Measurements from ENCODE around the gene STX4.

STX4 gene

DNA sequence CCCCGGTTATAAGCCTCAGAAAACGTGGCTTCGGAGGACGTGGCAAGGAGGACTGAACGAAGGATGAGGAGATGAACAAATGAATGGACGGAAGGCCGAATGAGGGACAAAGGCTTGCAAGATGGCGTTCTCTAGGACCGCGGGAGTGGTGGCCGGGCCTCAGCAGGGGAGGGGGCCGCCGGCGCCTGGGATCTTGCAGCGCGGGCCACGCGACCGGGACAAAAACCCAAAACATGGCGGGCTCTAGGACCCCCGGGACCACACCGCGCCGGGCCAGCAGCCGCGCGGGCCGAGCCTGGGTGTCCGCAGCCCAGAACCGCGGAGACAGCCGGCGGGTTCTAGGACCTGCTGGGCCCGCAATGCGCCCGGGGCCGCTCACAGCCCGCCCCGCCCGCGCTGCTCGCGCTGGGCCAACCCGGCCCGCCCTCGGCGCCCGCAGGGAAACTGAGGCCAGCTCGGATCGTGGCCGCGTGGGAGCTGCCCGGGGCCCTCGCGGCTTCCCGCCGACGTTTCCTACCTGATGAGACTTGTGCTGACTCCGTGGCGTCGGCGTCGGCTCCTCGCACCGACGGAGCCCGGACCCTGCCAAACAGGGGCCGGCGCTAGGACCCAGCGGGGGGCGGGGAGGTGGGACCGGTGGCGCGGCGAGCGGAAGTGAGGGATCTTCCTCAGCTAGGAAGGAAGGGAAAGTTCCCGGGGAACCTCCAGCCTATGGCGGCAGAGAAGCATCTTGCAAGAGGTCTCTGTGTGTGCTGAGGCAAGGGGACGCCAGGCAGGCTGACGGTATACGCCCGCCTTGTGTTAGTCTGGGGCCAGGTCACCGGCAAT lies 40.0 kb downstream of the STX4 start:
- peak; percentile 82 for DNase-seq

DNA sequence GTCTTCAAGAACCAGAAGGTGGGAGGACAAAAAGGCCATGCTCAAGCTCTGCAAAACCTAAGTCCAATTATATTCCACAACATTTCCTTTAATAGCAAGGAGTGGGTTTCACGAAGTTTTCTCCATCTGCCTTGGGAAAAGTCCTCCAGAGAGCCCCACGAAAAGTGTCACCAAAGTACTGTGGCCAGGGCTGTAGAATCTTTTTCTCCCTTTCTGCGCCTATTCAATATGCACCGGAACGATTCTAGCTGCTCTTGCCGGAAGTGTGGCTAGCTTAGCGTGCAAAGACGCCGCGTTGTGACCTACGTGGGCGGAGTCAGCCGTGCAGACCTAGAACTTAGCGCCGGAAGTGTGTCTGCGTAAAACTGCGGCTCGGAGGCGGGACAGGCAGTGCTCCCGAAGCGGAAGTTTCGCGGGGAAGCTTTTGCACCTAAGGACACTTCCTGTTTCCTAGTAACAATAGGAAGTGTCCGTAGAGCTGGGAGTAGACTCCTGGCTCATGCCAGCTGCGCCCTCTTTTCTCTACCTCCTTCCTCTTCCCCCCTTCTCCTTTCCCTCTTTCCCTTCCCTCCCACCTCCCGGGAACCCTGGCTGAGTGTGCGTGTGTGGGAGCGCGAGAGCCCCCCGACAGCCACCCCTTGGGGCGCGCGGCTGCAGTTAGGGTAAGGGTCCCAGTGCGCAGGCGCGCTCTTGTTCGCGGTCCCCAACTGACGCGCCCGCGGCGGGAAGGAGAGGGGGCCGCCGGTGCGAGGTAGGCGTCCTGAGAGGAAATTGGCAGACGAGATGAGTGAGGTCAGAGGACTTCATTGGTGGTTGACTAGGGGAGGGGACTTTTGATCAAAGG lies 40.8 kb downstream of the STX4 start, which contains the start of the genes ZNF646 and ZNF668:
Gene ZNF646 (plus strand): TSS at position 453 of the 844 bp plus-strand sequence. CDS start 1,903 bp downstream, outside the sequence.
Gene ZNF668 (minus strand): TSS at position 271 of the 844 bp plus-strand sequence. CDS start 9,781 bp downstream, outside the sequence.
- peak; percentile 99 for DNase-seq

DNA sequence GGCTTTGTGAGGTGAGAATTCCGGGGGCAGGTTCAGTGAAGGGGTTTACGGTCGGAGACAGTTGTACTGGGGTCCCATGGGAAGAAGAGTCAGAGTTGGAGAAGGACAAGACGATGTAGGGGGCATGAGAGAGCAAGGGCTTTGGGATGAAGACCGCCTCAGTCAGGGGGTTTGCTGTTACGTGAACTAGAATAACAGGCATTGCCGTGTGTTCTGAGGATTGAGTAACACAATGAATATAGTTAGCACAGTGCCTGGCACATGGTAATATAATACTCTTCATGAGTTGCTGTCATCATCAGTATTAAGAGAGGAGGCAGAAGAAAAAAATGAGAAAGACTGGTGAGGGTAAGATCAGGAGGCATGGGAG lies 41.4 kb downstream of the STX4 start:
- no peak for DNase-seq

DNA sequence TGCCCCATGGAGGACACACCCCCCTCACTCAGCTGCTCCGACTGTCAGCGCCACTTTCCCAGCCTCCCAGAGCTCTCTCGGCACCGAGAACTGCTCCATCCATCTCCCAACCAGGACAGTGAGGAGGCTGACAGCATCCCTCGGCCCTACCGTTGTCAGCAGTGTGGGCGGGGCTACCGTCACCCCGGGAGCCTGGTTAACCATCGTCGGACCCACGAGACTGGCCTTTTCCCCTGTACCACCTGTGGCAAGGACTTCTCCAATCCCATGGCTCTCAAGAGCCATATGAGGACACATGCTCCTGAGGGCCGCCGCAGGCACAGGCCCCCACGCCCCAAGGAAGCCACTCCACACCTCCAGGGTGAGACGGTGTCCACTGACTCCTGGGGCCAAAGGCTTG lies 43.0 kb downstream of the STX4 start:
- DNase-seq: no peak

DNA sequence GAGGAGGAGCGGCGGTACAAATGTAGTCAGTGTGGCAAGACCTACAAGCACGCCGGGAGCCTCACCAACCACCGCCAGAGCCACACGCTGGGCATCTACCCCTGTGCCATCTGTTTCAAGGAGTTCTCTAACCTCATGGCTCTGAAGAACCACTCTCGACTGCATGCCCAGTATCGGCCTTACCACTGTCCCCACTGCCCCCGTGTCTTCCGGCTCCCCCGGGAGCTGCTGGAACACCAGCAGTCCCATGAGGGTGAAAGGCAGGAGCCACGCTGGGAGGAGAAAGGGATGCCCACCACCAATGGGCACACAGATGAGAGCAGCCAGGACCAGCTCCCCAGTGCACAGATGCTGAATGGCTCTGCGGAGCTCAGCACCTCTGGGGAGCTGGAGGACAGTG lies 43.7 kb downstream of the STX4 start:
- no peak for DNase-seq

DNA sequence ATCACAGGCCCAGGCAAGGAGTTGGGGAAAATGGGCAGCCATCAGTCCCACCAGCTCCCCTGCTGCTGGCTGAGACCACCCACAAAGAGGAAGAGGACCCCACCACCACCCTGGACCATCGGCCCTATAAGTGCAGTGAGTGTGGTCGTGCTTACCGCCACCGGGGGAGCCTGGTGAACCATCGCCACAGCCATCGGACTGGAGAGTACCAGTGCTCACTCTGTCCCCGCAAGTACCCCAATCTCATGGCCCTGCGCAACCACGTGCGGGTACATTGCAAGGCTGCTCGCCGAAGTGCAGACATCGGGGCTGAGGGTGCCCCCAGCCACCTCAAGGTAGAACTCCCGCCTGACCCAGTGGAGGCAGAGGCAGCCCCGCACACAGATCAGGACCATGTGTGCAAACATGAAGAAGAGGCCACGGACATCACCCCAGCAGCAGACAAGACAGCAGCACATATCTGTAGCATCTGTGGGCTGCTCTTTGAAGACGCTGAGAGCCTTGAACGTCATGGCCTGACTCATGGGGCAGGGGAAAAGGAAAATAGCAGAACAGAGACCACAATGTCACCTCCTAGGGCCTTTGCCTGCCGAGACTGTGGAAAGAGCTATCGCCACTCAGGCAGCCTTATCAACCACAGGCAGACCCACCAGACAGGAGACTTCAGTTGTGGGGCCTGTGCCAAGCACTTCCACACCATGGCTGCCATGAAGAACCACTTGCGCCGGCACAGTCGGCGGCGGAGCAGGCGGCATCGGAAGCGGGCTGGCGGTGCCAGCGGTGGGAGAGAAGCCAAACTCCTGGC lies 44.4 kb downstream of the STX4 start:
- no peak for DNase-seq

DNA sequence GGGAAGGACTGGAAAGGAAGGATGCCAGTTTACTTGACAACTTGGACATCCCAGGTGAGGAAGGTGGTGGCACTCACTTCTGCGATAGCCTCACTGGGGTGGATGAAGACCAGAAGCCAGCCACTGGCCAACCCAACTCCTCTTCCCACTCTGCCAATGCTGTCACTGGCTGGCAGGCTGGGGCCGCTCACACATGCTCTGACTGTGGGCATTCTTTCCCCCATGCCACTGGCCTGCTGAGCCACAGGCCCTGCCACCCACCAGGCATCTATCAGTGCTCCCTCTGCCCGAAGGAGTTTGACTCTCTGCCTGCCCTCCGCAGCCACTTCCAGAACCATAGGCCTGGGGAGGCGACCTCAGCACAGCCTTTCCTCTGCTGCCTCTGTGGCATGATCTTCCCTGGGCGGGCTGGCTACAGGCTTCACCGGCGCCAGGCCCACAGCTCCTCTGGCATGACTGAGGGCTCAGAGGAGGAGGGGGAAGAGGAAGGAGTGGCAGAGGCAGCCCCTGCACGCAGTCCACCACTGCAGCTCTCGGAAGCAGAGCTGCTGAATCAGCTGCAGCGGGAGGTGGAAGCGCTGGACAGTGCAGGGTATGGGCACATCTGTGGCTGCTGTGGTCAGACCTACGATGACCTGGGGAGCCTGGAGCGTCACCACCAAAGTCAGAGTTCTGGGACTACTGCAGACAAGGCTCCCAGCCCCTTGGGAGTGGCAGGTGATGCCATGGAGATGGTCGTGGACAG lies 45.4 kb downstream of the STX4 start:
- no peak for DNase-seq

DNA sequence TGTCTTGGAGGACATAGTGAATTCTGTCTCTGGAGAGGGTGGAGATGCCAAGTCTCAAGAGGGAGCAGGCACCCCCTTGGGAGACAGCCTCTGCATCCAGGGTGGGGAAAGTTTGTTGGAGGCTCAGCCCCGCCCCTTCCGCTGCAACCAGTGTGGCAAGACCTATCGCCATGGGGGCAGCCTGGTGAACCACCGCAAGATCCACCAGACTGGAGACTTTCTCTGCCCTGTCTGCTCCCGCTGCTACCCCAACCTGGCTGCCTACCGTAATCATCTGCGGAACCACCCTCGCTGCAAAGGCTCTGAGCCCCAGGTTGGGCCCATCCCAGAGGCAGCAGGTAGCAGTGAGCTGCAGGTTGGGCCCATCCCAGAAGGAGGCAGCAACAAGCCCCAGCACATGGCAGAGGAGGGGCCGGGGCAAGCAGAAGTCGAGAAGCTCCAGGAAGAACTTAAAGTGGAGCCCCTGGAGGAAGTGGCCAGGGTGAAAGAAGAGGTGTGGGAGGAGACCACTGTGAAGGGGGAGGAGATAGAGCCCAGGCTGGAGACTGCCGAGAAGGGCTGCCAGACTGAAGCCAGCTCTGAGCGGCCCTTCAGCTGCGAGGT lies 46.1 kb downstream of the STX4 start:
- DNase-seq: no peak

DNA sequence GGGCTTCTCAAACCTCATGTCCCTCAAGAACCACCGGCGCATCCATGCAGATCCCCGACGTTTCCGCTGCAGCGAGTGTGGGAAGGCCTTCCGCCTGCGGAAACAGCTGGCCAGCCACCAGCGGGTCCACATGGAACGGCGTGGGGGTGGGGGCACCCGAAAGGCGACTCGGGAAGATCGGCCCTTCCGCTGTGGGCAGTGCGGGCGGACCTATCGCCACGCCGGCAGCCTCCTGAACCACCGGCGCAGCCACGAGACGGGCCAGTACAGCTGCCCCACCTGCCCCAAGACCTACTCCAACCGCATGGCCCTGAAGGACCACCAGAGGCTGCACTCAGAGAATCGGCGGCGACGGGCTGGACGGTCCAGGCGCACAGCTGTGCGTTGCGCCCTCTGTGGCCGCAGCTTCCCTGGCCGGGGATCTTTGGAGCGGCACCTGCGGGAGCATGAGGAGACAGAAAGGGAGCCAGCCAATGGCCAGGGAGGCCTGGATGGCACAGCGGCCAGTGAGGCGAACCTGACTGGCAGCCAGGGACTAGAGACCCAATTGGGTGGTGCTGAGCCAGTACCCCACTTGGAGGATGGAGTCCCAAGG lies 46.8 kb downstream of the STX4 start:
- DNase-seq: no peak

DNA sequence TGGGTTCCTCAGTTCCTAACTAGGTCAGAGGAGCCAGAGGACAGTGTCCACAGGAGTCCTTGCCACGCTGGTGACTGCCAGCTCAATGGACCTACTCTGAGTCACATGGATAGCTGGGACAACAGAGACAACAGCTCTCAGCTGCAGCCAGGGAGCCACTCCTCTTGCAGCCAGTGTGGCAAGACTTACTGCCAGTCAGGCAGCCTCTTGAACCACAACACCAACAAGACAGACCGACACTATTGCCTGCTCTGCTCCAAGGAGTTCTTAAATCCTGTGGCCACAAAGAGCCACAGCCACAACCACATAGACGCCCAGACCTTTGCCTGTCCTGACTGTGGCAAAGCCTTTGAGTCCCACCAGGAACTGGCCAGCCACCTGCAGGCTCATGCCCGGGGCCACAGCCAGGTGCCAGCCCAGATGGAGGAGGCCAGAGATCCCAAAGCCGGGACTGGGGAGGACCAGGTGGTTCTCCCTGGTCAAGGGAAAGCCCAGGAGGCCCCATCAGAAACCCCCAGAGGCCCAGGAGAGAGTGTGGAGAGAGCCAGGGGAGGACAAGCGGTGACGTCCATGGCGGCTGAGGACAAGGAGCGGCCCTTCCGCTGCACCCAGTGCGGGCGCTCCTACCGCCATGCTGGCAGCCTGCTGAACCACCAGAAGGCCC lies 47.5 kb downstream of the STX4 start:
- no peak for DNase-seq

DNA sequence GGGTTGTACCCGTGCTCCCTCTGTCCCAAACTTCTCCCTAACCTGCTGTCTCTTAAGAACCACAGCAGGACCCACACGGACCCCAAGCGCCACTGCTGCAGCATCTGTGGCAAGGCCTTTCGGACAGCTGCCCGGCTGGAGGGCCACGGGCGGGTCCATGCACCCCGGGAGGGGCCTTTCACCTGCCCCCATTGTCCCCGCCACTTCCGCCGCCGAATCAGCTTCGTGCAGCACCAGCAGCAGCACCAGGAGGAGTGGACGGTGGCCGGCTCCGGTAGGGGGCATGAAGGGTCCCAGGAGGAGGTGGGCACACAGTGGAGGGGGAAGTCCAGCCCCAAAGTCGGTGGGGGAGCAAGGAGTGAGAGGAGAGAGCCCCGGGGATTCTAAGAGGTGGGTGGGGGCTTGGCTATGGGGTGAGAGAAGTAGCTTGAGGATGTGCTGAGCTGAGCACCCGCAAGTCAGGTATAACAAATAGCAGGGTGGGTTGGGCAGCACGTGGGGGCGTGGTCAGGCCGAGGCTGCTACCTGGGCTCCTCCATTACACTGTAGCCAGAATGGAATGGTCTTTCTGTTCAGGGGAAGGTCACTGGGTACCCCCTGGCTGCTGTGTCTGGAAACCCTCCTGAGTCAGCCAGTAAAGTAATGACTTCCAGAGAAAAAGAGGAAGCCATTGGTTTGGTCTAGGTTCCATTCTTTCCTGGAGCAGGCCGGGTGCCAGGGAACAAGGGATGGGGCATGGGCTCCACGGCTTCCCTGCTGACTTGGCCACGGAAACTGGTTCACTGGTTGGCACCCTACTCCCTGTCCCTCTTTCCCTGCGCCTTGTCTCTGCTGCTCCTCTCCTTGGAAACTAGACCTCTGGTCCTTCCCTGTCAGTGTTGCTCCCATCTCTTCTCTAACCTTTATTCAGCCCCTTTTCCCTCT lies 48.3 kb downstream of the STX4 start:
- no peak for DNase-seq

DNA sequence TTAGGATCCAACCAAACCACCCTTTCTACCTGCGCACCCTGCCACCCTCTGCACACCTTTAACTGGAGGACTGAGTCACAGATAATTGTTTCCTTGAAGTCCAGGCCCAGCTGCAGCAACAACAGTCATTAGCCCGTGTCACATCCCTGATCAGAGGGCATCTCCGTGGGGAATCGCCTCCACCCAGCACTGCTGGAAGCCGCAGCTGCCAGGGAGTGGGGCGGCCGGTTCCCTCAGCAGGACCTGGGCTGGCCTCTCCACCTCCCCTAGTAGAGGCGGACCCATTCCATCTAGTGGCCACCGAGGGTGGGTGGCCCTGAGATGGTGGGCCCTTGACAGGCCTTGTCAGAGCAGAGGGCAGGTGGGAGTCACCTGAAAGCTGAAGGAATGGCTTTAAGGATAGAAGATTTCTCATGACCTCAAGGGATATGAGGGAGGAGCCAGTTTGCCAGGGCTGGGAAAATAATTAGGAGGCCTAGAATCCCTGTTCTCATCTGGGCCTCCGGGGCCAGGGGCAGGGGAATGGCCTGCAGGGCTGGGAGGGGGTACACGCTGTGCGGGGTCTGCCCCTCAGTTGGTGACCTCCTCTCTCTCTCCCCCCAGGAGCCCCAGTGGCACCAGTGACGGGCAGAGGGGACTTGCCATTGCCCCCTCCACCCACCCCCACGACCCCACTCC lies 49.1 kb downstream of the STX4 start:
- no peak for DNase-seq

DNA sequence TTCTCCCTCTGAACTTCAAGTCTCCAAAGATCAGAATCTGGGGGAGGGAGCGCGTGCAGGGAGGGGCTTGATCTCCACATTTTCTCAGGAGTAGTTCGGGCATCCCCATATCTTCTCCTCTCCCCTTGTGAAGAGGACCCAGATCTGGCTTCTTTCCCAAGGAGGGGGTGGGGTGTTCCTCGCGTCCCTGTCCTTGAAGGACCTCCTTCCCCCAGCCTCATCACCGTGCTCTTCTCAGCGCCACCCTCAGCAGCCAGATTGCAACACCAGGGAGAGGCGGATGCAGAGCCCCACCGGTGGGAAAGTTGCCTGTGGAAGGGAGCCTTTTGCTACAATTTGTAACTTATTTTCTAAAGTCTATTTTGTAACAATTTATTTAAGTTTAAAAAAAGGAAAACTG lies 49.7 kb downstream of the STX4 start:
- no peak for DNase-seq

DNA sequence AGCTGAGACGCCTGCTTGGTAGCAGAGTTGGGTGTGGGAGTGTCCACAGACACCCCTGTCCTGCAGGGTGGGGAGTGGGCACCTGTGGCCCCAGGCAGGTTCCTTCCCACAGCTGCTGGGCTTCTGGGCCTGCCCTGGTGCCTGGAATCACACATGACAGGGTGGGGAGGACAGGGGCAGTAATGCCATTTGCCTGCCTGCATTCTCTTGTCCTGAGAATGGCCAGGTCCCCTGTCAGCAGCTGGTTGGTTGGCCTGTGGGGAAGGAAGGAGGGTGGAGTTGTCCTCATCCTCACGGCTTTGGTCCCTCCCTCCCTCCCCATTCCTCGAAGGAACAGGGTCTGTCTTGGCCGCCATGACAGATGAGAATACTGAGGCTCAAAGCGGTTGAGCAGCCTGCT lies 50.2 kb downstream of the STX4 start:
- DNase-seq: no peak

DNA sequence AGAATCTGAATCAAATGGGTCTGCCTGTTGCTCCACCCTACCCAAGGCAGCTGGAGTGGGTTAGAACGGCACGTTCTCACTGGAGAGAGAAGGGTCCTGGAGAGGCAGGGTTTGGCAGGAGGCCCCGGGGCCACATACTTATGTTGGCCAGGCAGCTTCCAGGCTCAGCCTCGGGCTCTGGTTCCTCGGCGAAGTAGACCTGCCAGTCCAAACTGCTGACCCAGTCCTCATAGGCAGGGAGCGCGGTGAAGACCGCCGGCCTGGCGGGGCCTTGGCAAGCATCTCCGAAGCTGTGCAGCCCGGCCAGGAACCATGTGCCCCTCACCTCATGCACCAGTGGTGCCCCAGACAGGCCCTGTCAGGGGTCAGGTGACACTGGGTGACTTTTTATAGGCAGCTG lies 50.6 kb downstream of the STX4 start:
- no peak for DNase-seq

DNA sequence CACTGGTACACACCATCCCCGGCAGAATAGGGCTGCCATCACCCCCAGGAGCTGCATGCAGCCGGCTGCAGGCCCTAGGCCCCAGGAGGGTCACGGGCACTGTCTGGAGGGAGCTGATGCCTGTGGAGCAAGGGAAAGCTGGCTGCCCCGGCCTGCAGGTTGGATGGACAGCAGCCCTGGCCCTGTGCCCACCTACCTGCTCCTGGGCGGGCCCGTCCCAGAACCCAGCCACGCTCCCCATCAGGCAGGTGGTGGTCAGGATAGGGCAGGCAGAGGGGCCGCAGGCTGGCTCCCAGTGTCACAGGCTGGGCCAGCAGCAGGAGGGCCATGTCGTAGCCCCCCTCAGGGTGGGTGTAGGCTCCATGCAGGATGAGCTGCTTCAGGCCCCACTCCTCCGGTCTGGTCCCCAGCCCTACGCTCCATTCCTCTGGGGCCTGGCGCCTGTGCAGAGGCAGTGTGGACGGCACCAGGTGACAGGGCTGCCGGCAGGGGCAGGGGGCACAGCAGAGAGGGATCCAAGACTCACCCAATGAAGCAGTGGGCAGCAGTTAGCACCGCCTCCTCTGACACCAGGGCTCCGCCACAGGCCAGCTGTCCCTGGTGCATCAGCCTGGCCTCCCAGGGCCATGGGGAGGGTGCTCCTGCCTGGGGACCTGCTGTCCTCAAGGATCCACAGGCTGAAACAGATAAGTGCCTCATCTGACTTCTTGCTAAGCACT lies 51.4 kb downstream of the STX4 start:
- DNase-seq: no peak

DNA sequence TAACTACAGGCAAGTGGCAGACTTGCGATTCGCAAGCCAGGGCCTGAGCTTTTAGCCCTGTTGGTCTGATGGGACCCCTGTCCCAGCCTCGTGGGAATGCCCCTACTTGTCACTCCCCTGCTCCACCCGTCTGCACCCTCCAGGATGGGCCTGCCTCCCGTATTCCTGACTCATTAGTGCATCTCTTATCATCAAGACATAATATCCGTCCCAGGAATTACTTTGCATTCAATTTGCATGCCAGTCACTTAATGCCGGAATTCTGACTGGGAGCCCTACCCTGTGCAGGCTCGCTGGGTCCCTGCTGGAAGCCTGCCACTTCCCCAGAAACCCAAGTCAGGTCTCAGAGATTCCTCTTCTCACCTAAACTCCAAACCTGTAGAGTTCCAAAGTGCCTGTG lies 52.1 kb downstream of the STX4 start:
- no peak for DNase-seq

DNA sequence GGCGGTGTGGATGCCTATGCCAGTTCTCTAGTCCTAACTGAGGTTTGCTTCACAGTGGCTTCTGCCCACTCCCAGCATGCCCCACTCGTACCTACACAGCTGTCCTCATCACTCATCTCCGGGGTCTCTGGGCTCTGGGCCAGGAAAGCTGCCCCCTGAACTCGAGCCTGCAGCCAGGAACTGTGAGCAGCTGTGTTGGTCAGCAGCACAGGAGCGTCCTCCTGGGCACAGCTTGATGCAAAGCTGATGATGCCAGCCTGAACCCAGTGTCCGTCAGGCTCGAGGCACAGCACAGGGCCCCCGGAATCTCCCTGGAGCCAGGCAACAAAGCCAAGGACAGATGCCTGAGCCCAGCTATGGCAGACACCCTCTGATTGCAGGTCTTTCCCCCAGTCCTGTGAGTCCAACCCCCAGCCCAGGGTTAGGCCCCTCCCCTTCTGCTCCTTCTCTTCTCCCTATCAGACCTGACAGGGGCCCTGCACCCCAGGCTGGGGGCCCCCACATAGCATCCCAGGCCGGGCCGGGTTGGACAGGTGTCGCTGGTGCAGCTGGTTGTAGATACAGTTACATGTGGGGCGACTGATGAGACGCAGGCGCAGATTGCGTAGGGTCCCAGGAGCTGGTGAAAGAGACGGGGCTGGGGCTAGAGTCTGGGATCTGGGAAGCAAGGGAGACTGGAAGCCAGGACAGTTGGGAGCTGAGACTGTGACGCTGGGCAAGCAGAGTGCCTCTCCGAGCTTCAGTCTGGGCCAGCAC lies 52.7 kb downstream of the STX4 start:
- no peak for DNase-seq
